SKM-1 (cell line): Measurements from ENCODE around the gene GALNT17.

Experiments
- DNase-seq: peaks from one replicate; lab custom pipeline; 2025; ENCODE audit not compliant: unreplicated experiment; lab: John Stamatoyannopoulos, UW

GALNT17 gene

GRCh38 chr7:71329030-71329660 lies 197.2 kb downstream of the GALNT17 start:
- no peak for DNase-seq

GRCh38 chr7:71332207-71332606 lies 200.3 kb downstream of the GALNT17 start:
- no peak for DNase-seq

- DNase-seq, result no peak
Measured at GRCh38 chr7:71334541-71334940, 202.6 kb downstream of the GALNT17 start.

GRCh38 chr7:71338866-71339265 lies 206.9 kb downstream of the GALNT17 start:
- no peak for DNase-seq

- no peak for DNase-seq
Measured at GRCh38 chr7:71339924-71340323, 208.0 kb downstream of the GALNT17 start.

GRCh38 chr7:71342202-71342601 lies 210.3 kb downstream of the GALNT17 start:
- DNase-seq, result no peak

- DNase-seq, result no peak
Measured at GRCh38 chr7:71343039-71343438, 211.1 kb downstream of the GALNT17 start.

GRCh38 chr7:71343892-71344291 lies 211.9 kb downstream of the GALNT17 start:
- DNase-seq, result no peak

GRCh38 chr7:71345117-71345884 lies 213.4 kb downstream of the GALNT17 start:
- DNase-seq, result no peak

- DNase-seq, result no peak
Measured at GRCh38 chr7:71348821-71349681, 217.1 kb downstream of the GALNT17 start.

- no peak for DNase-seq
Measured at GRCh38 chr7:71349682-71350481, 217.9 kb downstream of the GALNT17 start.

- no peak for DNase-seq
Measured at GRCh38 chr7:71350680-71351079, 218.7 kb downstream of the GALNT17 start.

GRCh38 chr7:71354716-71355115 lies 222.8 kb downstream of the GALNT17 start:
- no peak for DNase-seq

GRCh38 chr7:71361451-71362032 lies 229.6 kb downstream of the GALNT17 start:
- no peak for DNase-seq

GRCh38 chr7:71362240-71362639 lies 230.3 kb downstream of the GALNT17 start:
- DNase-seq, result no peak

- DNase-seq, result no peak
Measured at GRCh38 chr7:71363223-71363622, 231.3 kb downstream of the GALNT17 start.

GRCh38 chr7:71363627-71364026 lies 231.7 kb downstream of the GALNT17 start:
- no peak for DNase-seq

- no peak for DNase-seq
Measured at GRCh38 chr7:71364551-71364950, 232.6 kb downstream of the GALNT17 start.

- DNase-seq, result no peak
Measured at GRCh38 chr7:71372991-71373390, 241.0 kb downstream of the GALNT17 start.

- DNase-seq, result no peak
Measured at GRCh38 chr7:71377062-71377461, 245.1 kb downstream of the GALNT17 start.

- no peak for DNase-seq
Measured at GRCh38 chr7:71377469-71377868, 245.5 kb downstream of the GALNT17 start.
